Right ventricle myocardium inferior (tissue), 1 donor: ENCODE measurements around the gene STK16. TPM values are rescaled to one million over a fixed set of nuclear protein-coding genes. Genes with fewer than 3 reads are reported as not detected.
A peak's percentile ranks its signal among the peaks of the same experiment; 100 is the strongest.
"Not testable (repeated sequence)": the region's sequence is repeated elsewhere in the genome, so short reads cannot be mapped to it uniquely, and the experiment has no call there.

Experiments used
- ATAC-seq: fragments of 200-7000 bp; cut with Tn5 transposase; one replicate; pipeline ENCODE4 v1.9.1; 2020; ENCODE audit warnings: mild to moderate bottlenecking, moderate library complexity
- DNase-seq: peaks from one replicate; pipeline ENCODE4 v3.0.0; 2021; ENCODE audit errors: missing footprints
- intact Hi-C: fragments of 100-400 bp; cut with DNase I; formaldehyde crosslinking; loops from one replicate; pipeline ENCODE4 v1.11.0; 2022
- total RNA-seq: library from RNA; stranded (reverse); fragmentation: NEBNext Ultra II Directional; extraction: Animal tissue kit (Norgen Biotek cat#: 25700); gene quantifications from one replicate; pipeline ENCODE4 v1.2.1, GENCODE V29; 2021
- donor health status: DM: no; HTN: yes; CAD: no; lungs with severe emphysema.

The STK16 gene
- total RNA-seq, 1 donor from 2014 or later, result 17.1 TPM

GRCh38 chr2:219278655-219279150 lies 33.4 kb downstream of the STK16 start:
- intact Hi-C loops, result loop anchor here (1.0 to 5.0 kb wide), 5 partner anchors 16 to 109 kb away; partner anchors contain the start of genes ANKZF1, ATG9A, CNPPD1 and DNPEP
- no peak for DNase-seq
- ATAC-seq, result no peak

GRCh38 chr2:219279151-219279915 lies 34.1 kb downstream of the STK16 start, which contains the start of gene DNAJB2:
Gene DNAJB2, plus strand, starts transcription at chr2:219279366. Its CDS starts 468 bp downstream, at chr2:219279834.
- DNase-seq (peak; percentile 100), ATAC-seq (peak; percentile 97)
- intact Hi-C loops, result loop anchor here (1.0 to 5.0 kb wide), 5 partner anchors 15 to 108 kb away; partner anchors contain the start of genes ANKZF1, ATG9A, CNPPD1 and DNPEP

- ATAC-seq, result no peak
These were observed 34.7 kb downstream of the STK16 start for GRCh38 chr2:219279916-219280516.

GRCh38 chr2:219280651-219281050 lies 35.4 kb downstream of the STK16 start:
- intact Hi-C loops, result loop anchor here (10.0 kb wide), 1 partner anchor 224 kb away; no protein-coding TSS in a partner anchor
- no peak for DNase-seq
- no peak for ATAC-seq

More at GRCh38 chr2:219279916-219280516, 34.7 kb downstream of the STK16 start:
- intact Hi-C loops, result loop anchor here (1.0 to 10.0 kb wide), 6 partner anchors 14 to 225 kb away; partner anchors contain the start of genes ANKZF1, ATG9A, CNPPD1 and DNPEP
- no peak for DNase-seq

- intact Hi-C loops, result loop anchor here (10.0 kb wide), 1 partner anchor 223 kb away; no protein-coding TSS in a partner anchor
- no peak for DNase-seq
- no peak for ATAC-seq
These were observed 36.3 kb downstream of the STK16 start for GRCh38 chr2:219281588-219281987.

- no peak for DNase-seq
- ATAC-seq, result no peak
- intact Hi-C loops, result loop anchor here (10.0 kb wide), 1 partner anchor 222 kb away; no protein-coding TSS in a partner anchor
These were observed 37.1 kb downstream of the STK16 start for GRCh38 chr2:219282375-219282774.

GRCh38 chr2:219282943-219283581 lies 37.8 kb downstream of the STK16 start:
- DNase-seq (no peak), ATAC-seq (no peak)
- intact Hi-C loops, result loop anchor here (10.0 kb wide), 1 partner anchor 222 kb away; no protein-coding TSS in a partner anchor

- ATAC-seq (no peak), DNase-seq (no peak)
- intact Hi-C loops, result loop anchor here (10.0 kb wide), 1 partner anchor 220 kb away; no protein-coding TSS in a partner anchor
These were observed 39.5 kb downstream of the STK16 start for GRCh38 chr2:219284501-219285372.

GRCh38 chr2:219285373-219285735 lies 40.1 kb downstream of the STK16 start:
- intact Hi-C loops, result loop anchor here (10.0 kb wide), 1 partner anchor 219 kb away; no protein-coding TSS in a partner anchor
- DNase-seq (no peak), ATAC-seq (no peak)

- DNase-seq (no peak), ATAC-seq (peak; percentile 48)
- intact Hi-C loops, result loop anchor here (10.0 kb wide), 1 partner anchor 219 kb away; no protein-coding TSS in a partner anchor
These were observed 40.7 kb downstream of the STK16 start for GRCh38 chr2:219285894-219286425.

GRCh38 chr2:219286436-219287115 lies 41.3 kb downstream of the STK16 start:
- no peak for DNase-seq
- no peak for ATAC-seq
- intact Hi-C loops, result loop anchor here (10.0 kb wide), 1 partner anchor 218 kb away; no protein-coding TSS in a partner anchor

GRCh38 chr2:219287116-219287440 lies 41.8 kb downstream of the STK16 start:
- intact Hi-C loops, result loop anchor here (10.0 kb wide), 1 partner anchor 218 kb away; no protein-coding TSS in a partner anchor
- not testable (repeated sequence) for ATAC-seq, DNase-seq

- intact Hi-C loops, result loop anchor here (10.0 kb wide), 1 partner anchor 217 kb away; no protein-coding TSS in a partner anchor
- DNase-seq (no peak), ATAC-seq (no peak)
These were observed 42.4 kb downstream of the STK16 start for GRCh38 chr2:219287580-219288265.

GRCh38 chr2:219289195-219289536 lies 43.9 kb downstream of the STK16 start:
- intact Hi-C loops, result loop anchor here (10.0 kb wide), 1 partner anchor 216 kb away; no protein-coding TSS in a partner anchor
- ATAC-seq, result no peak
- DNase-seq, result no peak

- intact Hi-C loops, result loop anchor here (10.0 kb wide), 1 partner anchor 215 kb away; no protein-coding TSS in a partner anchor
- DNase-seq (peak; percentile 87), ATAC-seq (peak; percentile 78)
These were observed 44.5 kb downstream of the STK16 start for GRCh38 chr2:219289537-219290361.
